Measurements from ENCODE around the gene STAC3.

GRCh38 chr12:57234233-57234570, 16.8 kb downstream of the STAC3 start:
- TF ChIP-seq CTCF (IDR thresholded peaks at IDR 0.05) (no peak), POLR2A (IDR thresholded peaks at IDR 0.05) (no peak)
